Muscle layer of duodenum (tissue), 2 donors: Measurements from ENCODE around the gene MYCBP2.
A peak's percentile ranks its signal among the peaks of the same experiment; 100 is the strongest.

Source experiments
- H3K27ac ChIP-seq: one replicate; pipeline ENCODE4 v1.7.0; 2013; ENCODE audit warnings: mild to moderate bottlenecking, low read length
- H3K27me3 ChIP-seq: one replicate; pipeline ENCODE4 v1.7.0; 2013; ENCODE audit warnings: low read depth, mild to moderate bottlenecking, control low read depth, low read length
- H3K36me3 ChIP-seq, 2 donors: one replicate each; pipeline ENCODE4 v1.7.0; 2013; ENCODE audit warnings: low read length in 2 of 2, control low read depth in 1 of 2, mild to moderate bottlenecking in 1 of 2; ENCODE audit not compliant: insufficient read depth in 2 of 2, control insufficient read depth in 1 of 2
- H3K4me1 ChIP-seq, 2 donors: one replicate each; pipeline ENCODE4 v1.7.0; 2013; ENCODE audit warnings: low read length in 2 of 2, mild to moderate bottlenecking in 2 of 2, control low read depth in 1 of 2, moderate library complexity in 1 of 2; ENCODE audit not compliant: insufficient read depth in 2 of 2, control insufficient read depth in 1 of 2
- H3K4me3 ChIP-seq, 2 donors: one replicate each; pipeline ENCODE4 v1.7.0; 2013; ENCODE audit warnings: low read length in 2 of 2, low read depth in 1 of 2, mild to moderate bottlenecking in 1 of 2
- H3K9me3 ChIP-seq, 2 donors: one replicate each; pipeline ENCODE4 v1.7.0; 2013; ENCODE audit warnings: low read length in 2 of 2, control low read depth in 1 of 2, mild to moderate bottlenecking in 1 of 2; ENCODE audit not compliant: control insufficient read depth in 1 of 2
- donor health status: healthy.

Gene MYCBP2

DNA sequence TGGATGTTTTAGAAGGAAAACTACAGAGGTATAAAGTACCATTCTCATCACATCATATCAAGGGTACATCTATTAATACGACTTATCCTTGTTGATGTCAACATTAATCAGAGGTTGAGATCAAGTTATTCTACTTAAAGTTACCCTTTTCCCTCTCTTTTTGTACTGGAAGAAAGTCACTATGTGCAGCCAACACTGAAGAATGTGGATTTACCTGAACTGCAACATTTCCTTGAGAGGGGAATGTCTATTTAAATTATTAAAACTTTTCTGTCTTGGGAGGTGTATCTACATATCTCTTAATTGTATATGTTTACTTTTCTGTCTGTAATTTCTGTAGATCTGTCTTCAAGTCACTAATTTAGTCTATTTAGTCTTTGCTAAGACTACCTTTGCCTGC, 297.5 kb downstream of the MYCBP2 start:
- peaks cover 6 to 13% of the 10 kb centered on the region in 2 donors for H3K4me1 ChIP-seq
- no peaks in the 10 kb centered on the region for H3K9me3 ChIP-seq
- H3K27ac ChIP-seq = no peak overlapping the region
- H3K27me3 ChIP-seq = no peaks in the 10 kb centered on the region
- no peaks in the 10 kb centered on the region for H3K36me3 ChIP-seq
- no peak overlapping the region for H3K4me3 ChIP-seq

DNA sequence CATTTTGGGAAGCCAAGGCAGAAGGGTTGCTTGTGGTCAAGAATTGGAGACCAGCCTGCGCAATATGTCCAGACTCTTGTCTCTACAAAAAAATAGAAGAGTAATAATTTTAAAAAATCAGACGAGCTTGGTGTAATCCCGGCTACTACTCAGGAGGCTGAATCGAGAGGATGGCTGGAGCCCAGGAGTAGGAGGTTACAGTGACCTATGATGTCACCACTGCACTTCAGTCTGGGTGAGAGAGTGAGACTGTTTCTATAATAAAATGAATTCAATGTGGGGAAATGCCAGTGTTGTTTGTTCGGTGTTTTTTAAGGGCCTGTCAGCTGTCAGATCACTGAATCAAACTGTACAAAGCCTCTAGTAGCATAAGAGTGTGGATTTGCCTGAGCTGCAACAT, 298.7 kb downstream of the MYCBP2 start:
- no peaks in the 10 kb centered on the region for H3K9me3 ChIP-seq
- H3K36me3 ChIP-seq = peaks cover 0 to 5% of the 10 kb centered on the region in 2 donors
- H3K4me1 ChIP-seq = peaks cover 13 to 25% of the 10 kb centered on the region in 2 donors
- H3K4me3 ChIP-seq = peak overlapping the region; percentile 93 to 96
- H3K27ac ChIP-seq = peak overlapping the region; percentile 88
- no peaks in the 10 kb centered on the region for H3K27me3 ChIP-seq

DNA sequence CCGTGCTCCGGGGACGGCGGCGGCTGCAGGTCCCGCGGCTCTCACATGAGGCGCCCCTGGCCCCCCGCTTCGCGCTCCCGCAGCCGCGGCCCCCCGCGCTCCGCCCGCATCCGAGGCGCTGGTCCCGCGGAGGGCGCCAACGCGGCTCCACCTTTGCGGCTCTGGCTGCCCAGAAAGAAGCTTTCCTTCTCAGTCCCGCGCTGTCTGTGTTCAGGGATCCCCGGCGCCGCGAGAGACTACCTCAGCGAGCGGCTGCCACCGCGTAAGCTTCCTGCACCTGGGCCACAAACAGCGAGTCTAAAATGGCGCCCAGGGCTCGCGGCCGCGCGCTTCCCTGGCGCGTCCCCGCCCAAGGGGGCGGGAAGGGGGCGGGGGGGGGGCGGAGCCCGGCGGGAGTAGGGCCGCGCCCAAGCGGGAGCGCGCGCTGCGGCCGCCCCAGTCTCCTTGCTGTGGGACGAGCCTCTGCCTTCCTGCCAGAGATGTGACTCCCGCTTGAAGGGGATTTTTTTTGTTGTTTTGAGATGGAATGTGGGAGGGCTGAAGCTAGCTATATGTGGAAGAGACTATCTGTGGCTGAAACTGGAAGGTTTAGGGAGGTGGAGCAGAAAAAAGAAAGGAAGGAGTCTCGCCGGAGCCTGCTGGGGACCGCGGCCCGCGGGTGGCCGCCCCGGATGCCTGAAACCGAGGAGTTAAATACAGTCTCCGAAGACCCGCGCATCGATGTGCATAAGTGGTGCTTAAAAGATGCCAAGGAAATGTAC, 299.9 kb downstream of the MYCBP2 start, which contains the start of gene FBXL3:
FBXL3 (minus strand) TSS at position 299 of the 761 bp plus-strand sequence. CDS start 5,299 bp downstream, outside the sequence.
- Histone ChIP-seq H3K27ac (peak within 1 kb of the TSS; percentile 88), H3K4me3 (peak within 1 kb of the TSS; percentile 93 to 96), H3K4me1 (peaks cover 25 to 36% of the 10 kb centered on the region in 2 donors), H3K27me3 (no peaks in the 10 kb centered on the region), H3K36me3 (peaks cover 0 to 5% of the 10 kb centered on the region in 2 donors), H3K9me3 (no peaks in the 10 kb centered on the region)

DNA sequence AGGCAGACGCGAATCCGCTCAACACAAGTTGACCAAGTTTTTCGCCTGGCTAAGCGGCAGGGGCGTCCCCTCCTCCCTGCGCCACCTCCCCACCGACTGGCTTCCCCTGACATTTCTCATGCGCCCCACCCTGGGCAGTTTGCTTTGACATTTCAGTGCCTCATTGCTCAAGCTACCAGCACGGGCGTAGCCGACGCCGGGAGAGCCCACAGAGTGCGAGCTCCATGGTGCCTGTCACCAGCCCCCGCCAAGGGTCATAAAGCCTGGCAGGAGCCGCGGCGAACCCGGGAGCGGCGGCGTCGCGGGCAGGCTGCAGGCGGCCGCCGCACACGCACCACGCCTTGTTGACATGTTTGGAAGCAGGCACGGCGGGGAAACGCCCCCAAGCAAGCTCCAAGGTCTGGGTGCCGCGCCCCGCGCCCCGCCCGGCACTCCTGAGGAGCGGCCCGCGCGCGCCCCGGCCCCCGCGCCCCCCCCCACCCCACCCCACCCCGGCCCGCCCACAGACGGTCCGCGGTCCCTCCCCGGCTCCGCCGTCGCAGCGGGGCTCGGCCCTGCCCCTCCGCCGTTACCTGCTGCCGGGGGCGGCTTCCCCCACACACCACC, 300.5 kb downstream of the MYCBP2 start:
- peak overlapping the region; percentile 86 to 96 for H3K4me3 ChIP-seq
- peak overlapping the region; percentile 77 for H3K27ac ChIP-seq
- H3K9me3 ChIP-seq = no peaks in the 10 kb centered on the region
- H3K36me3 ChIP-seq = peaks cover 0 to 5% of the 10 kb centered on the region in 2 donors
- peaks cover 26 to 43% of the 10 kb centered on the region in 2 donors for H3K4me1 ChIP-seq
- H3K27me3 ChIP-seq = no peaks in the 10 kb centered on the region

DNA sequence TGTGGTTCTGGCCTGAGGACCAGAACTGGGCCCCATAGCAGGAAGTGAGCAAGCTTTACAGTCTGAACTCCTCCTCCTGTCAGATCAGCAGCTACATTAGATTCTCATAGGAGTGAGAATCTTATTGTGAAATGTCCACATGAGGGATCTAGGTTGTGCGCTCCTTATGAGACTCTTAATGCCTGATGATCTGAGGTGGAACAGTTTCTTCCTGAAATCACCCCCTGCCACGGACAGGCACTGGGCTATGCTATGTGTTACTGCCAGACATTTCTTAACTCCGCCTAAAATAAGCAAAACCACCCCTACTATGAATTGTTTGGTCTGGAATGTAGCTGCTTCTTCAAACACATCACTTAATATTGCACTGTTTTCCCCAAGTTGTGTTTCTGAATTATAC, 304.6 kb downstream of the MYCBP2 start:
- Histone ChIP-seq H3K27me3 (no peaks in the 10 kb centered on the region), H3K4me3 (no peak overlapping the region), H3K36me3 (peaks cover 4 to 13% of the 10 kb centered on the region in 2 donors), H3K27ac (no peak overlapping the region), H3K4me1 (peaks cover 29 to 56% of the 10 kb centered on the region in 2 donors), H3K9me3 (no peaks in the 10 kb centered on the region)

DNA sequence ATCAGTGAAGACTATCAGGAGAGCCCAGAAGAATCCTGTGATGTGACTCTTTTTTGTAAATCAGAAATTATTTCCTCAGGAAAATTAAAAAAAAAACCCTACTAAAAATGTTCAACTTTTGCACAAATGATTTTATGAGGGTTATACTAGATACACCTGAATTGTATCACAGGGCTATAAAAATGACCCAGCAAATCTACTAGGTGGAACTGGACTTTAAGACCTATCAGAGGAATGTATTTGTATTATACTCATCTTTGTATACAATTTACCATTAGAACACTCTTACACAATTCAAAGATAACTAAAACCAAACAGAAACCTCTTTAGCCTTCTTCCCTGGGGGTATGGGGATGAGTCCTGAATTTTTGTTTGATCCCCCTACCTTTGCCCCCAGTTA, 307.1 kb downstream of the MYCBP2 start:
- H3K9me3 ChIP-seq = no peaks in the 10 kb centered on the region
- H3K27me3 ChIP-seq = no peaks in the 10 kb centered on the region
- H3K4me1 ChIP-seq = peaks cover 25 to 65% of the 10 kb centered on the region in 2 donors
- no peak overlapping the region for H3K4me3 ChIP-seq
- peaks cover 13 to 32% of the 10 kb centered on the region in 2 donors for H3K36me3 ChIP-seq
- no peak overlapping the region for H3K27ac ChIP-seq

DNA sequence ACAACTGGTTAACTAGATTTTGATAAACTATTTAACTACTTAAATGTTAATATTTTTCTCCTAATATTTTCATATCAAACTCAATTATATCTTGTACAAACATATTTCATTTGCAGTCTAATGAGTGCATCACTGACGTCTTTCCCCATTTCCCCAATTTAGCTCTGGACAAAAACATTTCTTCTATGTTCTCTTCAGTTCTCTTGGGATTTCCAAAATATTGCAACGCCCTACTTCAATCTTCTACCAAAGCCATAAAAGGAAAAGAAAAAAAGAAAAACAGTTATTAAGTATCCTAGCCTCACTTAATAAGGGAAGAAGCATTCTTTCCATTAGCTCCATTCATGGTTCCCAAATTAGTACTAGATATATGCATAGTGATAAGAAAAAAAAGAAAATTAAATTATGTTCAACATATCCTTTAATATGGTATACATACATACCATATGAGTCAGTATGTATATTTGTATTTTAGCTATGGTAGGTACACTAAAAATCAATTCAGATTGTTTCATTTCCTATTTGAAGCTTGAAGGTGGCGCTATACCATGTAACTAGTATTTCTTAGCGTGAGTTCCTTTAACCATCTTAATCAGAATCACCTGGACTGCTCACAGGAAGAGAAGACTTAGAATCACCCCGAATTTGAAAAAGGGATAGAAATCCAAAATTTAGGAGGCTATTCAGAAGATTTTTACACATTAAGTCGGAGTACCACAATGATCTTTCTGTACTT, 309.8 kb downstream of the MYCBP2 start:
- Histone ChIP-seq H3K27me3 (no peaks in the 10 kb centered on the region), H3K27ac (no peak overlapping the region), H3K36me3 (peaks cover 32 to 49% of the 10 kb centered on the region in 2 donors), H3K9me3 (no peaks in the 10 kb centered on the region), H3K4me1 (peaks cover 4 to 45% of the 10 kb centered on the region in 2 donors), H3K4me3 (no peak overlapping the region)

DNA sequence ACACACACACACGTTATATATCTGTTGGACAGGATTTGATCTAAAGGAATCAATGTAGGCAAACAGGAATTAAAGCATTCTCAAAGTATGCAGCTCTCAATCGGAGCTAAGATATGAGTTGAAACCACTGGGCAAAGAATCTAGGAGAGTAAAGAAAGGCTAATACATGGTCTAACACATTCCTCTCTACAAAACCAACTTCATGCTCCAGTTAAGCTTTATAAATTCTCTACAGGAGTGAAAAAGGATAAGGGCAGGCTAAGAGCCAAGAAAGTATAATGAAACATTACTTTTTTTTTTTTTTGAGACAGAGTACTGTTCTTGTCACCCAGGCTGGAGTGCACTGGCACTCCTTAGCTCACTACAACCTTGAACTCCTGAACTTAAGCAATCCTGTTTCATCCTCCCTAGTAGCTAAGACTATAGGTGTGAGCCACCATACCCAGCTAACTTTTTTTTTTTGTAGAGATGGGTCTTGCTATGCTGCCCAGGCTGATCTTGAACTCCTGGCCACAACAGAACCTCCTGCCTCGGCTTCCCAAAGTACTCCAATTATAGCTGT, 310.6 kb downstream of the MYCBP2 start:
- Histone ChIP-seq H3K4me3 (no peak overlapping the region), H3K27ac (no peak overlapping the region), H3K9me3 (no peaks in the 10 kb centered on the region), H3K27me3 (no peaks in the 10 kb centered on the region), H3K36me3 (peaks cover 39 to 53% of the 10 kb centered on the region in 2 donors), H3K4me1 (peaks cover 3 to 37% of the 10 kb centered on the region in 2 donors)

DNA sequence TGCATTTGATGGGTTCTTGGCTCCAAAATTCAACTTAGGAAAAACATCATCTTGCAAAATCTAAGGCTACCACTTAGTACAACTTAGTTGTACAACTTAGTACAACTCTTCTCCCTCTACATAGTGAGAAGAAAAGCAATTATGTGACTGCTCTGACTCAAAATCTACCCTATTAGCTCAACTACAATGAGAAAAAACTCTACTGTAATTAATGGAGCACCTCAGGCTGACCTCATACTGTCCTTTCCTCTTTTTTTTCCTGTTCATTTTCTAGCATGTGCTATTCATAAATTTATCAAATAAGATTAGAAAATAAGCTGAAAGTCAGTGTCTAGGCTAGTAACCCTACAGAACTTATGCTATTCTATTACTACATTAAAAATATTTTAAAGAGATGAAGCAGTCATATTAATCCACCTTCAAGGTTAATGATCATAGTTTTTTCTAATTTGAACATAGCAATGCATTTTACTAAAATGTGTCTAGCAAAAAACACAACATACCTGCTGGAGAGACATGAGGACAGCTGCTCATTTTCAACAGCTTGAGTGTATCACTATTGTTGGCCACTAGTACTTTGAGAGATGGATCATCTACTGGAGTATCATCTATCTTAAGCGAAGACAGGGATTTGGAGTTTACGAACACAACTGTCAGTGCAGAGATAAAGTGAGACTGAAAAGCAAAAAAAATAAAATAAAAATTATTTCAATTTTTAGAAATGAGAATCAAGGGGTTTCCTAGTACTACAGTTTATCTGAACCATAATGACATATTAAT, 311.8 kb downstream of the MYCBP2 start:
- H3K27me3 ChIP-seq = no peaks in the 10 kb centered on the region
- H3K36me3 ChIP-seq = peaks cover 51 to 59% of the 10 kb centered on the region in 2 donors
- peaks cover 3 to 26% of the 10 kb centered on the region in 2 donors for H3K4me1 ChIP-seq
- H3K4me3 ChIP-seq = no peak overlapping the region
- H3K27ac ChIP-seq = no peak overlapping the region
- no peaks in the 10 kb centered on the region for H3K9me3 ChIP-seq

DNA sequence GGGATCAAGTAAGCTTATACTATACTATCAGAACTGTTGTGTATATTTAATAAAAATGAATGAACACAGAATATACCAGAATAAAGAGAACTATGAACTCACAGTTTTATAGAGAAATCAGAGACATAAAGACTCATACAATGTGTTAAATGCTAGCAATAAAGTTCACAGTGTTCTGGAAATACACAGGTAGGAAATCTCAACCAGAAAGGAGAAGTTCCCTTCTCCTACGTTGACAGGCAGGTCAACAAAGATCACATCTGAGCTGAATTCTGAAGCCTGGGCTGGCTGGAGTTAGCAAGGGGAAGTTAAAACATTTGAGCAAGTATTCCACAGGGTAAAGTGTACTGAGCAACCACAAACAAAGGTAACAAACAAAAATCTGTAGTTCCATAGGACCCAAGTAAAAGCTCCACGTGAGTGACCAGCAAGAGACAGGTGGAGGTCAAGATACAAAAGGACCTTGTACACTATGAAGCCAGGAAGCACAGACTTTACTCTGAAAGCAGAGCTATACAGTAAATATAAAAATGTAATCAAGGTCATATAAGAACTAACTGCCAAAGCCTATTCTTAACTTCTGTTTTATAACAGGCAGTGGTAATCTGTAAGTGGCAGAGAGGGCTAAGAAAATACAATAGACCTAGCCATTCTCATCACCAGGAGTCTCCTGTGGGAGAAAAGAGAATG, 312.9 kb downstream of the MYCBP2 start:
- Histone ChIP-seq H3K36me3 (peaks cover 56 to 59% of the 10 kb centered on the region in 2 donors), H3K27ac (no peak overlapping the region), H3K4me3 (no peak overlapping the region), H3K9me3 (no peaks in the 10 kb centered on the region), H3K27me3 (no peaks in the 10 kb centered on the region), H3K4me1 (peaks cover 0 to 21% of the 10 kb centered on the region in 2 donors)
